ENCODE data around the gene CENPQ. TPM values are rescaled to one million over a fixed set of nuclear protein-coding genes. Genes with fewer than 3 reads are reported as not detected.

Gene CENPQ
- total and polyA plus RNA-seq, 2 of the 13 experiments (the other 11 are each of a cell fraction or from before 2014, with no cell fraction given) = 9.1 to 20.1 TPM

DNA sequence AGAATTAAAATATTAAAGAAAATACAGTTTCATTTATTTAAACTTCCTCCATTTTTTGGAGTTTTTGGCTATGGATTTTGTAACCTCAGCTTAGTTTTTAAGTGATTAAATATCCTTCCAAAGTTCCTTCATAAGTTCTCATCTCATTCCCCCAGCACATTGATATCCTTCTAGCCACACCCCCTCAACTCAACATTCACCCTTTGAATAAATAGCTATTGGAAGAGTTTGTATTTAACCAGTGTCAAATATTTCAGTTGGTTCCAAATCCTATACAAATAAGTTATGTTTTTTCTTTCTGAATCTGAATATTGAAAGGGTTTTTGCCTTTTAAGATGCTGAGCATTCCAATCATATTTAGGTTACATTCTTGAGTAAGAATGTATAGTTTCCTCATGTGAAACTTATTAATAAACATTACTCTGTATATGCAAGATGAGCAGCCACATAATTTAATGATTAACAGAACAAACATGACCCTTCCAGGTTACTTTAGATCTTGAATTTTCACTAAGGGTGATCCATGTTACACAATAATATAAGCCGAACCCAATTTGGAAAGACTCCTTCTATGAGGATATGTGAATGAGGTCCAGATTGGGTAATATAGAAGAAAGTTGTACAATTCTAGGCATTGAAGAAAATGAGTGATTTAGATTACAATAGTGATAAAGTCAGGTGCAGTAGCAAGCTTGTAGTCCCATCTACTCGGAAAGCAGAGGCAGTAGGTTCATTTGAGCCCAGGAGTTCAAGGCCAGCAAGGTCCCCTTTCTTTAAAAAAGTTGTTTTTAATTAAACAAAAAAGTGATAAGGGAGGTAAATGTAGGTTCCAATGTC is 50.2 kb downstream of the CENPQ start (continued):
- TF ChIP-seq AGO1 (IDR thresholded peaks at IDR 0.05; ENCODE audit: low read depth, low read length, poor library complexity, severe bottlenecking) = no peak
- no peak for TF ChIP-seq ZNF225 (CRISPR knock-in tag; IDR thresholded peaks at IDR 0.05)
- TF ChIP-seq ZNF20 (CRISPR knock-in tag; IDR thresholded peaks at IDR 0.05) = no peak
- no peak for TF ChIP-seq HCFC1 (IDR thresholded peaks at IDR 0.05; ENCODE audit: low read depth, low read length)
- TF ChIP-seq, protein P1, sequence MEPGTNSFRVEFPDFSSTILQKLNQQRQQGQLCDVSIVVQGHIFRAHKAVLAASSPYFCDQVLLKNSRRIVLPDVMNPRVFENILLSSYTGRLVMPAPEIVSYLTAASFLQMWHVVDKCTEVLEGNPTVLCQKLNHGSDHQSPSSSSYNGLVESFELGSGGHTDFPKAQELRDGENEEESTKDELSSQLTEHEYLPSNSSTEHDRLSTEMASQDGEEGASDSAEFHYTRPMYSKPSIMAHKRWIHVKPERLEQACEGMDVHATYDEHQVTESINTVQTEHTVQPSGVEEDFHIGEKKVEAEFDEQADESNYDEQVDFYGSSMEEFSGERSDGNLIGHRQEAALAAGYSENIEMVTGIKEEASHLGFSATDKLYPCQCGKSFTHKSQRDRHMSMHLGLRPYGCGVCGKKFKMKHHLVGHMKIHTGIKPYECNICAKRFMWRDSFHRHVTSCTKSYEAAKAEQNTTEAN (CRISPR knock-in tag; conservative IDR thresholded peaks at IDR 0.05) = no peak
- no peak for TF ChIP-seq SALL2 (CRISPR knock-in tag; IDR thresholded peaks at IDR 0.05)
- TF ChIP-seq ZNF264 (CRISPR knock-in tag; IDR thresholded peaks at IDR 0.05) = 0 out of 2 replicates have a peak, but pooled peaks have one; percentile 44
- TF ChIP-seq ZNF432 (CRISPR knock-in tag; IDR thresholded peaks at IDR 0.05; ENCODE audit: borderline replicate concordance) = no peak
- no peak for TF ChIP-seq TFDP2 (CRISPR knock-in tag; IDR thresholded peaks at IDR 0.05)
- no peak; the same call in 1 of the 2 replicates for TF ChIP-seq ARID4A (CRISPR knock-in tag; IDR thresholded peaks at IDR 0.05; ENCODE audit: borderline replicate concordance)
- peak; percentile 21; the same call in 1 of the 2 replicates for TF ChIP-seq HNF4G (IDR thresholded peaks at IDR 0.05; ENCODE audit: borderline replicate concordance, low read depth, low read length)
- no peak for TF ChIP-seq HNF4G (CRISPR knock-in tag; IDR thresholded peaks at IDR 0.05; ENCODE audit: borderline replicate concordance, low read depth)
- no peak for TF ChIP-seq SIN3B (IDR thresholded peaks at IDR 0.05; ENCODE audit: low read length)
- TF ChIP-seq HMGXB4 (CRISPR knock-in tag; IDR thresholded peaks at IDR 0.05; ENCODE audit: borderline replicate concordance in 1 of 2, low read depth in 1 of 2) = no peak
- TF ChIP-seq RFXANK (CRISPR knock-in tag; IDR thresholded peaks at IDR 0.05) = no peak
- TF ChIP-seq MBNL3 (CRISPR knock-in tag; conservative IDR thresholded peaks at IDR 0.05) = no peak
